Cerebellar nuclear complex (tissue), 1 donor: Measurements from ENCODE around the gene FOXN3.
"Not testable (repeated sequence)": the region's sequence is repeated elsewhere in the genome, so short reads cannot be mapped to it uniquely, and the experiment has no call there.

Source experiments
- DNase-seq, 2 experiments: peaks; one replicate each; lab custom pipeline; 2025; lab: John Stamatoyannopoulos, UW

FOXN3 gene

DNA sequence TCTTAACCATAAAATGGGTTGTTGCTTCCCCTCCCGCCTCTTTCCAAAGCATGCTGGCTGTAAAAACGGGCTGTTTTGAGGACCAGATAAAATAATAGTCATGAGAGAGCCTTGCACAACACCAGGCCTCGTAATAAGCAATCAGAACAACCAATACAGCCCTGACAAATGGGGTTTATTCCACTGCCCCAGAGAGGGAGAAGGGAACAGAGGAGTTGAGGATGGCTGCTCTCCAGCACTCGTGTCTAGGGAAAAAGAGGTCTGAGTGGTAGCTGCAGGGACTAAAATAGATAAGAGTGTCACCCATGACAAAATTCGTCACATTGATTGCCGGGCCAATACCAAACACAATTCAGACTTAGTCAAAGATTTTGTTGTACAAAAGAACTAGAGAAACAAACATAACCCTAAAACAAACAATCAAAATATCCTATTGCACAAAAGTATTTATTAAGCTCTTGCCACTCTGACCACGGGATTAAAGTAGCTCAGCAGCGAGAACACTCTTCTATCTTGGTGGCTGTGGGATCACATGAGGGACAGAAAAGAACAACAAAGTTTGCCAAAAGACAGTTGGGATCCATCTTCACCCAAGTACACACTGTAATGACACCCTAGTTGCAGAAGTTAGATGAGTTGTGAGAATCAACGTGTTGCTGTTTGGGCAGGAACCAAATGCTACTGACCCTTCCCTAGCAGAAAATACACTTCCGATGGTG lies 188.0 kb downstream of the FOXN3 start:
- DNase-seq, result no peak

DNA sequence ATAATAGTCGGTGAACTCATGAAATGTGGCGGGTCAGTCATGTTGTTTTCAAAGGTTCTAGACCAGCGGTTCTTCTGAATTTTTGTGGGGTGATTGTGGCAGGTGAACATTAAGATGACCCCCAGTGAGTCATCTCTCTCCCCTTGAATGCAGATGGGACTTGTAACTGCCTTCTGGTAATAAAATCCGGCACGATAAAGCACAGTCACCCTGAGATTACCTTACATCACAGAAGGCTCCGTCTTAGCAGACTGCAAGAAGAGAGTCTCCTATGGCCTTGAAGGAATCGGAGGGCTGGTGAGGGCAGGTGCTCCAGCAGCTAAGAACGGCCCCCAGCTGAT lies 189.6 kb downstream of the FOXN3 start:
- DNase-seq, result no peak

DNA sequence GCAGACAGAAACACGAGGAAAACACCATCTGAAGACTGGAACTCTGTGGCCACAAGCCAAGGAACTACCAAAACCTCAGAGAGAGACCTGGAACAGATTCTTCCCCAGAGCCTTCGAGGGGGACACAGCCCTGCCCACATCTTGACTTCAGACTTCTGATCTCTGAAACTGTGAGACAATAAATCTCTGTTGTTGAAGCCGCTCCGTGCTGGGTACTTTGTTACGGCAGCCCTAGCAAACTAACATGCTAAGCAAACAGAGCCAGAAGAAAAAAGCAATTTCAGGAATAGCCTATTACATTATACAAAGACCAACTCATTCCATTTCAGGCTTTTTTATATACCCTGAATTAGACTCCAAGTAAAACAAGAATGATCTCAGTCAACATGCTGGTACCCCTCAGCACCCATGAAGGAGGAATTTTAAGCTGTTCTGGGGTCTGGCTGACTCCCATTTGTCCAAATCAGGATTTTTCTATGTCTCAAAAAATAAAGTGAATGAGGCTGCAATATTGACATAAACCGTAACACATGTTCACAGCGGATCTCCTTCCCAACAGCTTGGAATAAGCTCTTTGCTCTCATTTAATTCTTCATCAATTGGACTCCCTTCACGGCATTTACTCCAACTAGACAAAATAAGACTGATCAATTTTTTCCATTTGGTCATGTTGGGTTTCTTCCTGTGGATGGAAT lies 190.1 kb downstream of the FOXN3 start:
- DNase-seq, result no peak

DNA sequence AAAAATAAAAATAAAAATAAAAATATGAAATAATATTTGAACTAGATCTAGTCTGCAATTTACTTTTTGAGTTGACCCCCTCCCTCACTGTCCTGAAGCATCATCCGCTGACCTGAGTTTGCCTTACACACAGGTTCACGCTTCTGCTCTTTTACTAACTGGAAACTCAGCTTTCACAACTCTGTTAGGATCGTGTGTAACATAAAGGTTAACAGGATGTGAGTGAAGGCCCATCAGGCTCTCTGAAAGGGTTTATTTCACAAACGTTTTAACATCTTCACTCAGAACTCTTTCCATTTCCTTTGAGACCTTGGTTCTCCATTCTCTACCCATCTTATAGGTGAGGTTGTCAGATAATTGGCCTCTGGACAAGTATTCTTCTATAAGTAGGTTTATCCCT lies 191.4 kb downstream of the FOXN3 start:
- DNase-seq, result no peak

DNA sequence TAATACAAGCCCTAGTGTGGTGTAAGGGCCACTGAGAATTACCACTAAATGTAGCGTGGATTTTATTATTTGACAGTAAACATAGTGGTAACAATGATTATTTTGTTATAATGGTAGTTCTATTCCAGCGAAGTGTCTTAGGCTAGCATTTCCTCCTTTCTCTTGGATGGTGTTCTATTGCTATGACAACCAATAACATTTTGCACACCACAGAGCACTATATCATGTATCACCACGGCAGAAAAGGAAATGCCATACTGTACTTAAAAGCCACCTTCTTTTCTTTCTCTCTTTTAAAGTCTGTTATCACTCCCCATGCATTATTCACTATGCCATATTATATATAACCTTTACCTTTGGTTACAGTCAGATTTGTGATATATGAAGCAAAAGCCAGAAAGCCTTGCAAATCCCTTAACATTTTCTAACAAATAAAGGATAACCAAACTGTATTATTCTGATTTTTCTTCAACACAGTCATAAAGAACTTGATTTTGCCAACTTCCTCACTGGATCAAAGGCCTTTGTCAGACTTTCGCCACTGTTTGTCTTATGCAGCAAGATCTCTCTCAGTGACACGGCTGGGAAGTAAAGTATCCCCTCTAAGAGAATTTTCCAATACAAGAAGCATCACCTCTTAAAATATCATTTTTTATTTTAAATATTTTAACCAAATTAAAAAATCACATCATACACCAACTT lies 195.8 kb downstream of the FOXN3 start:
- no peak for DNase-seq

DNA sequence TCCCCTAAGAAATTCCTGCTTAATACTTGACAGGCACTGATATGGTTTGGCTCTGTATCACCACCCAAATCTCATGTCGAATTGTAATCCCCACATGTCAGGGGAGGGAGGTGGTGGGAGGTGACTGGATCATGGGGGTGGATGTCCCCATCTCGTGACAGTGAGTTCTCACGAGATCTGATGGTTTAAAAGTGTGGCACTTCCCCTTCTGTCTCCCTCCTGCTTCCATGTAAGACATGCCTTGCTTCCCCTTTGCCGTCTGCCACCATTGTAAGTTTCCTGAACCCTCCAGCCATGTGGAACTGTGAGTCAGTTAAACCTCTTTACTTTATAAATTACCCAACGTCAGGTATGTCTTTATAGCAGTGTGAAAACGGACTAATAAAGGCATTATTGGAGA lies 198.0 kb downstream of the FOXN3 start:
- DNase-seq, result no peak

DNA sequence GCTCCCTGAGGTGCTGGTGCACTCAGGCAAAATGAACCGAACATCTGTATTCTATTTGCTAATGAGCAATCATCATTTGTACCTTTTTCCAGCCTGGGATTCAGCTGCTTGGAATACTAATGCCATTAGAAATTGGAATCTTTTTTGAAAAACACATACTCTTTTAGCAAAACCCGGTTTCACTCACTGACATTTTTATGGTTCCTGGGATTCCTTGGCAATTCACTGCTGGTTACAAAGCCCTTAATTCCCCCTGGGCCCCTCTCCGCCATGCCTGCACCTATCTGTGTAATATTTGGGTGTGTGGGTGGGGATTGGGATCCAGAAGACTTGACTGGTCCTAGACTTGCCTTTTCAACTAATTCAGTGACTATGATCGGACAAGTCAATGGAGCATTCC lies 199.1 kb downstream of the FOXN3 start:
- DNase-seq, result no peak

DNA sequence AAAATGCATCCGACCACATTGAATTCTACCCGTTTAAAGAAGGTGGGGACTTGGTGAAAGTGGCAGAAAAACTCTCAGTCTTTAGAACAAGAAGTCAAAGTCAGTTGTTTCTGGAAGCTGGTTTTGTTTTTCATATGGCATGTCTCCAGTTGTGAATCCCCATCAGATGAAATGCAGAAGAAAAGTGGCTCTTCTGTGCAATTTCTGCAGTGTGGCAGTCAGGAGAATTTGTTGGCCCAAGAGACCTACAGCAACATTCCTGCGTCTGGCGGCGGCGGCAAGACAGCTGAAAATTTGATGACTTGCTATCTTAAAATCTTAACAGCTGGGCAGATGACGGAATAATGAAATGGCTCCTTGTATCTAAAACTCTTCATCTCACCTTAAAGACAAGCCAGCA lies 201.5 kb downstream of the FOXN3 start:
- no peak for DNase-seq

DNA sequence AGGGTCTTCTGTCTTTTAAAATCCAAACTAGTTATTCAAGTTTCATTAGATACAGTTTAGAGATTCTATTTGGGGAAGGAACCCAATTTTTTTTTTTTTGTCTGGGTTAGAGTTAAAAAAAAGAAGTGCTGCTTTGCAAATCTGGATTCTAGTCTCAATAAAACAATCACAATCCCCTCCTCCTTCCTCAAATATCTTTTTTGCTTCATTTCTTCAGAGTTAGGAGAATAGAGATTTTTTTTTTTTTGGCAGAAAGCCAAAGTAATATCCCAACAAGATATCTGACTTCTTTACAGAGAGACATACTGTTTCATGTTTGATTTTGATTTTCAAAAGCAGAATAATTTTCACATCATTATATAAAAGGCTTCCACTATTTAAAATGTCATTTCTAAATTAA lies 201.9 kb downstream of the FOXN3 start:
- DNase-seq, result no peak

DNA sequence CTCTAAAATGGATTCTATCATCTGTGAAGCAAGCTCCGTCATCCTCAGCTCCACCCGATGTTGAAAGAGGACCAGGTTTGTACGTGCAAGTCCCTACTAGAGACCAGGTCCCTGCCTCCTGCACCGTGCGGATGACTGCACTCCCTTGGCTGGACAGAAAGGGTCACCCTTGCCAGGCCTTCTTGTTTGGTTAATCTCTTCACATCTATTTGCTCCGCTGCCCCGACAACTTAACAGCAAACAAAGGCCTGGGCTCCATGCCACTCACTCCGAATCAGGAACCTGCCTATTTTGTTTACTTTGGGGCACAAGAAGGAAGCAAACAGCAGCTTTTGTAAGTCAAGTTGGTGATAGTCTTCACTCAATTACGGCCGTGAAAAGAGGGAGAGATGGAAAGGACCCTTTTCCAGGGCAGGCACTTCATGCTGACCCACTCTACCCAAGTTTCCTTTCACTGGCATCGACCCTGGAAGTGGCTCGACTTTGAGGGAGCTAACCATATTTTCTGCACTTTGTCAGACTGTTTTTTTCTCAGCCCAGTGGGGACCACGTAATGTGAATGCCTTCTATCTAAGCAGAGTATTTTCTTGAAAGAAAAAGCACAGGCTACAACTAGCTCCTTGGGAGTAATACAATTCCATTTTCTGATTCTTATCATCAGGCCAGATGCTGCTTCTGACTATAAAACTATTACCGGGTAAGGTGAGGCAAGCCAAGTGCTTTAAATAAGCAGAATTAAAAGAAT lies 202.6 kb downstream of the FOXN3 start:
- peak; percentile 45 to 57 for DNase-seq

DNA sequence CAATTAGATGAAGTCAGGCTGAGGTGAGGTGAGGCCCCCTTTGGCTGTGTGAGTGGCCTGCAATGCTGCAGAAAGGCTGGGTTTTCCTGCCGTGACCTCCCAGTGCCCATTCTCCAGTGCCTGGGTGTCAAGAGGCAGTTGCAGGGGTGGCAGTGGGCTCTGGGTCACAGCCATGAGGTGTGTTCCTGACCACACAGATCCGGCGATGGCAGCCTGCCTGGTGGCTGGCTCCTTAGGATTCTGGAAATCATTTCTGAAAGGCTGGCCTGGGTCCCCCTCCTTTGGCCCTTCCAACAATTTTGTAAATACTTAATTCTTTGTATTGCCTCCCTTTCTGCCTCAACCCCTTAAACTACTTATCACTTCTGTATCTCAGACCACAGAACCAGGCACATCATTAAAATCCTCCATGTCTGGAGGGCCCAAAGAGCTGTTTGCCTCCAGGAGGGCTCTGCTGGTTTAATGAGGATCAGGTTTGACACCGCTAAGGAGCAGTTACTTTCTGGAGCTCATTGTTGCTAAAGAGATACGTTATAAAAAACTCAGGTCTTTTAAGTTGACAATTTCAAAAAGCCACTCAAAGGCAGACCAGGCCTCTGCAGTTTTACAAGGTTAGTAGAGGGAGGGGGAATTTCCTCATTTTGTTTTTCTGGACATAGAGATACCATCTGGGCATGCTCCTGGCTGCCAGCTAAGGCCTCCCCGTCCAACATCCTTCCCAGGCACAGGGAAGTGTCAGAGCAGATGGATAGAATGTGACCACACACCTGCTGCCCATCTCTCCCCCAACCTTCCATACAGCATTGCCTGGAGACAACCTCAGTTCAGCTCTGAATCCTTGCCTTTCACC lies 204.4 kb downstream of the FOXN3 start:
- peak; percentile 82 to 91 for DNase-seq

DNA sequence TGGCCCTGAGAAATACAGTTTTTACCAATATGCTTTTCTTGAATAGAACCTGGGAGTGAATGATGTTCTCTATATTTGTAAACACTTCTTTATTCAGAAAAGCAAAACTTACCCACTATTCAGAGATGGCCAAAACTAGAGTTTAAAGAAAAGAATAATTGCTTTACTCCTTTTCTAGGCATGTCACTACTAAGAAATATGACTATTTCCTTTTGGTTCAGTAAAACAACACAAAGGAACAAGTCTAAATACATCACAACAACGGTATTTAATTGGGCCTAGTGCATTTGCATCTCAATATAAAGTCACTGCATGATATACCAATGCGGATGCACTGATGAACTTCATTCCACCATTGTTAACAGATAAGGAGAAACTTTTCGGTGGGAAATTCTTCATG lies 207.5 kb downstream of the FOXN3 start:
- DNase-seq, result no peak

DNA sequence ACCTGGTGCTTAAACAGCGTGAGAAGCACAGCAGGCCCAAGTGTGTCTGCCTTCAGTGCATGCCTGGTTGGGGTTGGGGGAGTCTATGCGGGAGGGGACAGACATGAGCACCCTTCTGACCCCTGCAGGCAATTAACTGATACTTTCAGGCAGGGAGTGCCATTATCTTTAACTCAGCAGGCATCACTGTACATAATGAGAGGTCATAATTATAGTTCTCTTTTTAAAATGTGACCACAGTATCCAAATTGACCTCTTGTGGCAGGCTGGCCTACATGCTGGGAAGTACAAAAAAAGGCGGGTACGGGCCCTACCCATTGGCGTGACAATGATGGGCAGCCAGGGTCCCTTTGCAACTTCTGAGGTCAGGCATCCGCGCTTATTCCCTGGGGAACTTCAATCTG lies 209.1 kb downstream of the FOXN3 start:
- DNase-seq, result no peak

DNA sequence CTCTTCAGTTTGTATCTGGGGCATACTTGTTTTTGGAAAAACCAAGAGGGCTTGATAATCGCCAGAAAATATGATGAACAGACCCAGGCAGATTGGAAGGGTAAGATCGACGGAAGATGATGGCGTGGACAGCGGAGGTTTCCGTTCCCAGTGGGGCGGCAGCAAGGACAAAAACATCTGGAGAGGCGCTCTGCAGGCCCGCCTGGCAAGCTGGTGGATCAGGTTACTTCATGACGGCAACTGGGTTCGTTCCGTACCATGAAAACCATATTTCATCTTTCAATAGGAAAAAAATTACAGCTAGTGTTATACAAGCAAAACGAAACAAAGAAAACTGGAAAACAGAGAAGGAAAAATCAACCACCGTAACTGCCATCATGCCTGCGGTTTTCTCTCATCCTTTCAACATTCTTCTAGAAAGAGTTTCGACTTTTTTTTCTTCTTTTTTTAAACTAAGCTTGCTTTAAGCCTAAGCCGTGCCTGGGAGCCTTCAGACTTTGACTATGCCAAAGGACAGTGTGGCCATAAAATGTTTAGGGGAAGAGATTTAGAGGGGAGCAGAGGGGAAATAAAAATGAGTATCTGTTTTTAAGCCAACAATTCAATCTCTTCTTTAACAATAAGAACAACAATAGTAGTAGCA lies 210.5 kb downstream of the FOXN3 start:
- DNase-seq, result no peak

DNA sequence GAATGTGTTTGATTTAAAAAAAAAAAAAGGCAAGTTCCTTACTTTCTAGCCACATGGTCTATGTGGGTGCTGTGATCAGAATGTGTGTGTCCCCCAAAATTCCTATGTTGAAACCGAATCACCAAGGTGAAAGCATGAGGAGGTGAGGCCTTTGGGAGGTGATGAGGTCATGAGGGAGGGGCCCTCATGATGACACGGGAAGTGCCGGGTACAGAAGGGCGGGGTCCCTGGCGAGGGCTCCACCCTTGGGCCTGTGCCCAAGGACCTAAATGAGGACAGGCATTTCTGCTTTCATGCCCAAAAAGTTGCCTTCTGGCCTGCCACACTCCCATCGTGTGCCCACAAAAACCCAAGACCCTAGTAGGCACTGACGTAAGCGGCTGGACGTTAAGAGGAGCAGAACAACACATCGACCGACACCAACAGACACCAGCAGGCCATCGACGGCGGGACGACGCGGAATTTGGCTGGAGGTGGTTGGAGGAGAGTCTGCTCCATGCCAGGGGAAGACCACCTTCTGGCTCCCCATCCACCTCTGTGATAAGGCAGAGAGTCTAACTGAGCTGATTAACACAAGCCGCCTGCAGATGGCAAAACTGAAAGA lies 211.8 kb downstream of the FOXN3 start:
- no peak for DNase-seq

DNA sequence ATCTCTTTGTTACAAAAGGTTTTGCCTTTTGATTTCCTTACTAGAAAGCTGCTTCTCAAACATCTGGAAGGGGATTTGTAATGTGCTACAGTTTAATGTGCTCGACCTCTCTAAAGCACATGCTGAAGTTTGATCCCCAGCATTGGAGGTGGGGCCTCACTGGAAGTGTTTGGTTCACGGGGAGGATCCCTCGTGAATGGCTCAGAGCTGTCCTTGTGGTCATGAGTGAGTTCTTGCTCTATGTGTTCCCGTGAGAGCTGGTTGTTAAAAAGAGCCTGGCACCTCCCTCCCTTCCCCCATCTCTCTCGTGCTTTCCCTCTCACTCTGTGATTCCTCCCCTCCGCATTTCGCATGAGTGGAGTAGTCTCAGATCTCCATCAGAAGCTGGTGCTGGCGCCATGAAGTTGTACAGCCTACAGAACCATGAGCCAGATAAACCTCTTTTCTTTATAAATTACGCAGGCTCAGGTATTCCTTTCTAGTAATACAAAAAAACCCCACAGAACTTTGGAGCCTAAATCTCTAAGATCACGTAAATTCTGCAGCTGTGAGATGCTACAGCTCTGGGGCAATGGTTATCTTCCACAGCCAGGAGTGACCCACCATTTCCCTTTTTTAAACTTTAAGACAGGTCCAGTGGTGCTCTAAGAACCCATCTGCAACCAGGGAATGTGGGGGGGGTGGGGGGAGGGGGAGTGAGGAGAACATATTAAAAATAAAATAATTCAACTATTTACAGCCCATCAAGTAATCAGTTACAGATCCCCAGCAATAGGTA lies 214.4 kb downstream of the FOXN3 start:
- DNase-seq, result no peak

DNA sequence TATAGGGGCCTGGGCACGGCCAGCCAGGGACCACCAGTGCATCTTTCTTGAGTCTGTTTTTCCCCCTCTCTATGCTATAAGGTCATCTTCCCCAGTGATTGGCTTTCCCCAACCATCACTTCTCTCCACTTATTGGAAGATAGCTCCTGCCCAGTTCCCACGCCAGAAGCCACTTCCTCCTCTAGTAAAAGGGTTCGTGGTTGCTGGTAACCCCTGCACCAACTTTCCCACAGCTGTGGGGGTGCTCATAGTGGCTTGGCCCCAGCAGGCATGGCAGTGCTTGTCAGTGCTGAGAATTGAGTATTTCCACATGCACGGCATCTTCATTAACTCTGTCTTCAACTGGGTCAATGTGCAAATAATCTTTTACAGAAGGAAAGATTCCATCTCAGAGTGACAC lies 215.4 kb downstream of the FOXN3 start:
- no peak for DNase-seq

DNA sequence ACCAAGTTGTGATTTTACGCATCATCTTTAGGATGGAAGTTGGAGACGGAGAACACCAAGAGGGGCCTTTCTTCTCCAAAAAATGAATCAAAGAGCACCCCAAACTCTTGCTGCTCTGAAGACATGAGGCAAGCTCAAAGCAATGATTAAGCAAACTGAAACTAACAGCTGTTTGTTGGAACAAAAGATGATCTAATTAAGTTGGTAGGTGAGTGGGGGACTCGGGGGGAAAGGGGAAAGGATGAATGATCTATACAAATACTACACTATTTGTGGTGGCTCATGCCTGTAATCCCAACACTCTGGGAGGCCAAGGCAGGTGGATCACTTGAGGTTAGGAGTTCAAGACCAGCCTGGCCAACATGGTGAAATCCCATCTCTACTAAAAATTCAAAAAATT lies 217.7 kb downstream of the FOXN3 start:
- DNase-seq, result not testable (repeated sequence)

DNA sequence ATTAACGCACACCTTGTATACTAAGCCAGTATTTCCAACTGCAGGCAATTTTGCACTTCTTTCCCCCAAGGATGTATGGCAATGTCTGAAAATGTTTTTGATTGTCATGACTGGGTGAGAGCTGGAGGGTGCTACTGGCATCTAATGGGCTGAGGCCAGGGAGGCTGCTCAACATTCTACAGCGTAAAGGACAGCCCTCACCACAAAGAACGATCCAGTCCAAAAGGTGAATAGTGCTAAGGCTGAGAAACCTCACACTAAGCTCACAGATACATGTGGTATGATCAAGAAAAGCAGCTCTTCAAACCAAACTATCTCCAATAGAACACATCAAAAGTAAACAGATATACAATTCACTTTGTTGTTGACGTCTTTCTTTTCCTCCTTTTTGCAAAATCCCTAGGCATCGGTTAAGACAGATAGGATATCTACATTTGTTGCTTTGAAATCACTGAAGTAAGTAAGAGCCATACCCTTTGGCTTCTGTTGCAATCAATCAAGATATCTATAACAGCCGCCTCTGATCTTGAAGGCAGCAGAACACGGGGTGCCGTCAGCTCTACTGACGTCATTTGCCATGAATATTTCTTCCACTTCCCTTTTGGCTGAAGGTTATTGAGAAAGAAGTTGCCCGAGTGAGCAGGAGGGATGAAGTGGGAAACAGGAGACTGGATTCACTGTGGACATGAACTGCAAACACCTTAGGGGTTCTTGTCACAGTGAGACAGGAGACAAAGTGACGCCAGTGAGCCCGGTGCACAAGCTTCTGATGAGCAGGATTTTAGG lies 218.3 kb downstream of the FOXN3 start:
- DNase-seq, result peak in 1 of 2 experiments; percentile 38
